GM23248 (cell line): ENCODE results near the gene RPS10.

Experiments used
- EZH2 ChIP-seq: fragments of 200-600 bp; sonication (generic); IDR thresholded peaks from 2 replicates; pipeline ENCODE4 v1.6.1; 2018; ENCODE audit warnings: antibody characterized with exemption, mild to moderate bottlenecking; ENCODE audit not compliant: insufficient read depth, poor library complexity, severe bottlenecking
- EZH2phosphoT487 ChIP-seq: fragments of 200-600 bp; sonication (generic); IDR thresholded peaks from 2 replicates; pipeline ENCODE4 v1.6.1; 2018; ENCODE audit warnings: antibody characterized with exemption, moderate library complexity, mild to moderate bottlenecking, low read depth; ENCODE audit not compliant: insufficient read depth

GRCh38 chr6:34468378-34468892, 42.6 kb upstream of the RPS10 start:
- TF ChIP-seq EZH2 = no peak
- no peak for TF ChIP-seq EZH2phosphoT487
